Ramos (cell line): ENCODE measurements around the gene ZC3H12A.

ENCODE experiments used
- in situ Hi-C: fragments of 300-500 bp; cut with MboI; formaldehyde crosslinking; loops from one replicate; pipeline ENCODE4 v1.14.3; 2022; ENCODE audit warnings: low sequenced_read_pairs; ENCODE audit not compliant: unreplicated experiment

The ZC3H12A gene

GRCh38 chr1:37474046-37474696 lies at the start of gene ZC3H12A:
ZC3H12A (plus strand) TSS chr1:37474580; CDS start chr1:37475497, 917 bp downstream.
- in situ Hi-C loops = no loop called here

- in situ Hi-C loops = no loop called here
These were observed 49.2 kb upstream of the ZC3H12A start for GRCh38 chr1:37425221-37425620.

GRCh38 chr1:37429029-37429428 lies 45.4 kb upstream of the ZC3H12A start:
- in situ Hi-C loops = no loop called here

GRCh38 chr1:37430103-37430985 lies 44.0 kb upstream of the ZC3H12A start:
- in situ Hi-C loops = loop anchor here (10.0 kb wide), 1 partner anchor 726 kb away; no protein-coding TSS in a partner anchor

- in situ Hi-C loops = loop anchor here (10.0 kb wide), 1 partner anchor 728 kb away; no protein-coding TSS in a partner anchor
These were observed 41.7 kb upstream of the ZC3H12A start for GRCh38 chr1:37432716-37433115.

- in situ Hi-C loops = loop anchor here (10.0 kb wide), 1 partner anchor 728 kb away; no protein-coding TSS in a partner anchor
These were observed 41.2 kb upstream of the ZC3H12A start for GRCh38 chr1:37433171-37433570.

GRCh38 chr1:37434292-37435225 lies 39.8 kb upstream of the ZC3H12A start:
- in situ Hi-C loops = loop anchor here (10.0 kb wide), 1 partner anchor 730 kb away; no protein-coding TSS in a partner anchor

GRCh38 chr1:37437087-37437486 lies 37.3 kb upstream of the ZC3H12A start:
- in situ Hi-C loops = loop anchor here (10.0 kb wide), 1 partner anchor 732 kb away; no protein-coding TSS in a partner anchor

GRCh38 chr1:37438037-37438868 lies 36.1 kb upstream of the ZC3H12A start:
- in situ Hi-C loops = loop anchor here (10.0 kb wide), 1 partner anchor 733 kb away; no protein-coding TSS in a partner anchor

- in situ Hi-C loops = loop anchor here (10.0 kb wide), 1 partner anchor 734 kb away; no protein-coding TSS in a partner anchor
These were observed 35.5 kb upstream of the ZC3H12A start for GRCh38 chr1:37438869-37439343.

- in situ Hi-C loops = loop anchor here (10.0 kb wide), 1 partner anchor 735 kb away; no protein-coding TSS in a partner anchor
These were observed 34.9 kb upstream of the ZC3H12A start for GRCh38 chr1:37439349-37439995.

GRCh38 chr1:37441490-37441889 lies 32.9 kb upstream of the ZC3H12A start:
- in situ Hi-C loops = no loop called here

GRCh38 chr1:37442139-37442538 lies 32.2 kb upstream of the ZC3H12A start:
- in situ Hi-C loops = no loop called here

- in situ Hi-C loops = no loop called here
These were observed 31.7 kb upstream of the ZC3H12A start for GRCh38 chr1:37442644-37443043.

- in situ Hi-C loops = no loop called here
These were observed 27.5 kb upstream of the ZC3H12A start for GRCh38 chr1:37446874-37447273.

- in situ Hi-C loops = no loop called here
These were observed 26.2 kb upstream of the ZC3H12A start for GRCh38 chr1:37448185-37448584.

GRCh38 chr1:37448691-37449417 lies 25.5 kb upstream of the ZC3H12A start:
- in situ Hi-C loops = no loop called here

- in situ Hi-C loops = loop anchor here (5.0 to 10.0 kb wide), 2 partner anchors 37 to 235 kb away; no protein-coding TSS in a partner anchor
These were observed 24.4 kb upstream of the ZC3H12A start for GRCh38 chr1:37449936-37450335.
